HG03432 (cell line): ENCODE data around the gene CAND1.

Source experiments
- ATAC-seq: cut with Tn5 transposase; IDR thresholded peaks from one replicate; pipeline ENCODE4 v1.9.1; 2021; ENCODE audit warnings: mild to moderate bottlenecking, moderate library complexity; ENCODE audit not compliant: unreplicated experiment

The CAND1 gene

DNA sequence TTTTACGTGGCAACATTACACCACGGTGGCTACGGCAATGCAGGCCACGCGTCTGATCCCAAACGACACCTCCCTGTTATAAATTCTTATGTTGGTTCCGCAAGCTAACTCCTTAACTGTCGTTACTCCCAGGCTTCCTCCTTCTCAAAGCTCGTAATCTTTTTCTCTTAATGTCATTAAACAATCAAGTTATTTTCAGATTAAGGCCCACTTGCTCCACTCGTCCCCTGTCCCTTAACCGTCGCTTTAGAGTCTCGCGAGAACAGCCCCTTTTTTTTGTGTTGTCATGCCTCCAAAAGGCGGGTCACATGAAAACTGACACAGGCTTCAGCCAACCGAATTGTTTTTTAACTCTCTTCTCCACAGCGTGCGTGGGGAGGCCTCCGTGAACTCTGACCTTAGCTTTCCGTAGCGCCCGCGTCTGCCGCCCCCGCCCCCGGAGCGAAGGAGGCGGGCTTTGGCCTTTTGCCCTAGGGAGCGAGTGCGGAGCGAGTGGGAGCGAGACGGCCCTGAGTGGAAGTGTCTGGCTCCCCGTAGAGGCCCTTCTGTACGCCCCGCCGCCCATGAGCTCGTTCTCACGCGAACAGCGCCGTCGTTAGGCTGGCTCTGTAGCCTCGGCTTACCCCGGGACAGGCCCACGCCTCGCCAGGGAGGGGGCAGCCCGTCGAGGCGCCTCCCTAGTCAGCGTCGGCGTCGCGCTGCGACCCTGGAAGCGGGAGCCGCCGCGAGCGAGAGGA, at the start of gene CAND1:
CAND1 (plus strand) TSS at position 463 of the 737 bp plus-strand sequence. CDS start 360 bp downstream, outside the sequence.
- ATAC-seq, result peak; percentile 79

DNA sequence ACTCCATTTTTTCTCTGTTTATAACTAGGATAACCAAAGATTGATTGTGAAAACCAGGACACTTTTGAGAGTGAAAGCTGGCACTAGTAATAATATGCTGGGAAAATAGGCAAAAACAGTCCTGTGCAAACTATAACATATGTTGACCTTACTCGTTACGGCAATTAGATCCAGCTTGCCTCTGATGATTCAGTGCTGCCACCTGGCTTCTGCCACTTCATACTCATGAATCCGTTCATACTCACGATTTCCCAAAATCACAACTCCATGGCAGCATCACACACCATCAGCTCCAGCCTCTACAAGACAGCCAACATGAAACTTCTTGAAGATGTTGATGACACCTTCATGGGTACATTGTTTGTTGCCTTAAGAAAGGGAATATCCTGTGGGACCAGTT, 49.1 kb upstream of the CAND1 start:
- no peak for ATAC-seq

- no peak for ATAC-seq
Observed at GRCh38 chr12:67222302-67222701, 46.9 kb upstream of the CAND1 start.

GRCh38 chr12:67223225-67223624, 45.9 kb upstream of the CAND1 start:
- no peak for ATAC-seq

- no peak for ATAC-seq
Observed at GRCh38 chr12:67237231-67237630, 31.9 kb upstream of the CAND1 start.

DNA sequence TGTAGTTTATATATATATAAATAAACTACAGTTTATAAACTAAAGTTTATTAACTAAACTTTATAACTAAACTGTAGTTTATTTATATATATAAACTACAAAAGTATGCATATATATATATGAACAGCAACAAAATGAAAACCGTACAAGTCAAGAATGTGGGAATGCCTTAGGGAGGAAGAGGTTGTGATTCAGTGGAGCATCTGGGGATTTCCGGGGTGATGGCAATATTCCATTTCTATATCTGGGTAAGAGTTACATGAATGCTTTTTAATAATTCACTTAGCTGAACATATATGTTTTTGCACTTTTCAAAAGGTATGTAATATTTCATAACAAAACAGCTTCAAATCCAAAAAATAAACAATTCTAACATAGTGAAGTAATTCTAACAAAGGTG, 30.1 kb upstream of the CAND1 start:
- ATAC-seq, result no peak

GRCh38 chr12:67241482-67241881, 27.7 kb upstream of the CAND1 start:
- no peak for ATAC-seq

- ATAC-seq, result no peak
Observed at GRCh38 chr12:67243260-67243659, 25.9 kb upstream of the CAND1 start.

DNA sequence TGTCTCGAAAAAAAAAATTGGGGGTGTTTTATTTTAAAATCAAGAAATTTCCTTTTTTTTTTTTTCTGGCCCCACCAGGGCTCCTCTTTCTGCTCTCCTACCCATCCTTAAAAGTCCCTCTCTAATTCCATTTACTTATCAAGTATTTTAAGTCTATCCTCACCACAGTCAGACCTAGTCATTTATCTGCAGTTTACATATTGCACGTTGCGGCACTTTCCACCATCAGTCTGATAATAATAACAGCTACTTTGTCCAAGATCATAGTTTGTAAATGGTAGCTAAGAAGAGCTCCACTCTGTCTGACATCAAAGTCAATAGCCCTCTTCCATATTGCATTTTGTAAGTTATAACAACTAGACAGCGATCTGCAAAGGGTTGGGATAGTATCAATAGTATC, 23.6 kb upstream of the CAND1 start:
- no peak for ATAC-seq

DNA sequence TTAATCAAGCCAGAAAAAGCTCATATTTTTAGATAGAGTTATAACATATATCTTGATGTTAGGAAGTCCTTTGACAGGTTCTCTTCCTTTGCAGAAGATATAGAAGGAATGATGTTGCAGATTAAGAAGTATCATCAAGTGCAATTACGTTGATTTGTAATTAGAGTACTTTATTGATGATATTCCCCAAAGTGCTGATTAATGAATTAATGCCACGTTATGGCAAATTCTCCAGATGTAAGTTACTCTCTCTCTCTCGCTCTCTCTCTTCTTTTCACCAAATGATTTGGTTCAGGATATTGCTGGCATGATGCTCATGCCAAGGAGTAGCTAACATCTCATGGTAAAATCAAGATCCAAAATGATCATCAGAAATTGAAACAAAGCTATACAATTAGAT, 18.1 kb upstream of the CAND1 start:
- ATAC-seq, result no peak

DNA sequence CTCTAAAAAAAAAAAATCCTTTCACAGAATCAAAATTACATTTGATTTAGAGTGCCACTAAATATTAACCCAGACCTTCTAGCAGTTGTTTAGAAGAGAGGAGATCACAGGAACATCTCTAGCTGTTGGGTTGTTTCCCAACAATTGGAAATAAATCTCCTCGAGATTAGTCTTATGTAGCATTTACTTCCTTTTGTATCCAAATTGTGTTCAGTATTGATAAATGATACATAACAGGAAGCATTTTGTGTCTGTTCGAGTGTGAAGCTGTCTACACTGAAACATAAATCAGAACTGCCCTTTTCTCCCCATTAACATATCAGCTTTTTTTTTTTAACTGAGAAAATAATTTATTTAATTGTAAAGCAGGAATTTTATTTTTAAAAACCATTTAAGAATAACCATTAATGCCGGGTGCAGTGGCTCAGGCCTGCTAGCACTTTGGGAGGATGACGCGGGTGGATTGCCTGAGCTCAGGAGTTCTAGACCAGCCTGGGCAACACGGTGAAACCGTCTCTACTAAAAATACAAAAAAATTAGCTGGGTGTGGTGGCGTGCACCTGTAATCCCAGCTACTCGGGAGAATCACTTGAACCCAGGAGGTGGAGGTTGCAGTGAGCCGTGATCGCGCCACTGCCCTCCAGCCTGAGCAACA, 14.7 kb upstream of the CAND1 start:
- ATAC-seq, result no peak

DNA sequence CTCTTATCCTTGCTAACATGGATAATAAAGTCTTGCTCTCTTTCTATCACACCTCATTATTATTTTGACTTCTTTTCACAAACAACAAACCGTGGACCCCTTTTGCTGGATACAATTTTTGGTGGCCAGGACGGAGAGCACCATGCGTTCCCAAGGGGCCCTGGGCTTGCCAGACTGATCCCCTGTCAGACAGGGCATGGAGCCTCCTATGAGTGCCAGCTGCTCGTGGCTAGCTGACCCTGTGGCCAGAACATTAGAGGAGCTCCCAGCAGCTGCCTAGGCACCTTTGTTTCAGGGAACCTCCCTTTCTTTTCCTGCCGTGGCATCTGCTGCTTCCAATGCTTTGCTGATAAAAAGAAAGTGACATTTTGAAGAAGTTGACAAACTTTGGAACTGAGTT, 12.5 kb upstream of the CAND1 start:
- ATAC-seq, result no peak

GRCh38 chr12:67263471-67263870, 5.7 kb upstream of the CAND1 start:
- ATAC-seq, result no peak

GRCh38 chr12:67268335-67268895, 743 bp upstream of the CAND1 start:
- ATAC-seq, result peak; percentile 76

DNA sequence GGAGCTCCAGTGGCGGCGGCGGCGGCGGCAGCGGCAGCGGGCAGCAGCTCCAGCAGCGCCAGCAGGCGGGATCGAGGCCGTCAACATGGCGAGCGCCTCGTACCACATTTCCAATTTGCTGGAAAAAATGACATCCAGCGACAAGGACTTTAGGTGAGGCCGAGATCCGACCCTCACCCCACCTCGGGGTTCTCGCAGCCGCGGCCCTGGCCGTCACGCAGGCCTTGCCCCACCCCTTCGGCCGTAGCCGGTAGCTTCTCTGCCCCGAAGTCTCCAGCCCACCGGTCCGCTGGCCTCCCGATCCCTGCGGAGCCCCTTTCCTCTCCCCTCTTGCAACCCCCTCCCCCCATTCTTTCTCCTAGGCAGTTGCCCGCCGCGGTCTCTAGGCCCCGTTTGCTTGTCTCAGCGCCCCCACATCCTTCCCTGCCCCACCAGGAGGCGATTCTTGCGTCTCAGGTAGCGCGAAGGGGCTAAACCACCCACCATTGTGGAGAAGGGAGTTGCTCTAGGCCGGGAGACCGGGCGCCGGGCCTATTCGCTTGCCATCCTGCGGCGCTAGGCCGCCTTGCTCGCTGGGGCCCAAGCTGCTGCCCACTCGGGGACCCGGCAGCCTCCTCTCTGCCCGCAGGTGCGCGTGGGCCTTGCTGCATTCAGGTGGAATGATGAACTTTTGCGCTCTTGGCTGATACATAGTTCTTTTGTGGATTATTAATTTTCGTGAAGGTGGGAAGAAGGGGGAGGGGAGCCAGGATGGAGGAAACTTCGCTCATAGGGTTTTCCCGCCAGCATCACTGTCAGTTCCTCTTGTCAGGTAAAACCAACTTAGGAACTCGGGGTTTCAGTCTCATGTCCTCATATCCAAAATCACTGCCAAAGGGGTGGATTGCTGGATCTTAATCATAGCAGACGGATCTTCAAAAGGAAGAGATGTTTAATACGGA, 745 bp downstream of the CAND1 start:
- ATAC-seq, result peak; percentile 20

- no peak for ATAC-seq
Observed at GRCh38 chr12:67270622-67271021, 1.5 kb downstream of the CAND1 start.

- ATAC-seq, result no peak
Observed at GRCh38 chr12:67271976-67272375, 2.8 kb downstream of the CAND1 start.

- no peak for ATAC-seq
Observed at GRCh38 chr12:67274186-67274585, 5.0 kb downstream of the CAND1 start.

GRCh38 chr12:67275380-67275913, 6.3 kb downstream of the CAND1 start:
- no peak for ATAC-seq

GRCh38 chr12:67276421-67276820, 7.3 kb downstream of the CAND1 start:
- no peak for ATAC-seq

DNA sequence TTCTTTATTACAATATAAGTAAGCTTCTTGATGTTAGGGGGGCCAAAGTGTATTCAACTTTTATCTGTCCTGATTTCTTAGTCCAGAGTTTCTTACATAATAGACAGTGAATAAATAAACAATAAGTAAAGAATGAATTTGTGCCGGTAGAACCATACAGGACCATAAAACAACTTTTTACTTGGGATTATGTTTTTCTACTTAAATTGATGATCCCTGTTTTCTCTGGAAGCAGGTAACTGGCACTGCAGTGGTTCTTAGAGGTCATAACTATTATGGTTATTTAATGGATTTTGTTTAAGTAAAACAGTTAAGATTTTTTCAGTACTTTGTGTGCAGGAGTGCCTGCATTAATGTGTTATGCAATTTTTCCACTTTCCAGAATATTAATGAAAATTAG, 10.5 kb downstream of the CAND1 start:
- ATAC-seq, result no peak
